Bronchial epithelial cell (primary cell): ENCODE measurements around the gene NUAK2. TPM values are rescaled to one million over a fixed set of nuclear protein-coding genes. Genes with fewer than 3 reads are reported as not detected.

Experiments used
- DNase-seq: peaks from one replicate; pipeline ENCODE4 v3.0.0-alpha.2; 2010; ENCODE audit warnings: low read depth
- FAIRE-seq: peaks from 2 replicates; lab custom pipeline; 2011; peaks lifted over from hg19 to GRCh38; lab: Jason Lieb, UNC
- H3K27me3 ChIP-seq: 2 replicates; pipeline ENCODE4 v1.5.1; 2011; ENCODE audit warnings: low read length; ENCODE audit not compliant: control insufficient read depth, insufficient read depth
- H3K36me3 ChIP-seq: 2 replicates; pipeline ENCODE4 v1.5.1; 2011; ENCODE audit warnings: low read length; ENCODE audit not compliant: control insufficient read depth, insufficient read depth
- H3K4me3 ChIP-seq: 2 replicates; pipeline ENCODE4 v1.5.1; 2011; ENCODE audit warnings: mild to moderate bottlenecking, low read depth, low read length, control low read depth
- total RNA-seq: library from RNA; depleted of rRNA; stranded (reverse); fragments of >200 nt; gene quantifications from 2 replicates; pipeline ENCODE4 v1.2.1, GENCODE V29; 2014
- TF ChIP-seq, protein P1 (sequence below): IDR thresholded peaks from 2 replicates; pipeline ENCODE4 v1.5.1; 2011; ENCODE audit warnings: mild to moderate bottlenecking, moderate library complexity, low read length, control low read depth, inconsistent platforms; ENCODE audit not compliant: insufficient read depth, severe bottlenecking

The NUAK2 gene
- total RNA-seq, 1 donor from 2014 or later: 3.9 TPM

- TF ChIP-seq, protein P1, sequence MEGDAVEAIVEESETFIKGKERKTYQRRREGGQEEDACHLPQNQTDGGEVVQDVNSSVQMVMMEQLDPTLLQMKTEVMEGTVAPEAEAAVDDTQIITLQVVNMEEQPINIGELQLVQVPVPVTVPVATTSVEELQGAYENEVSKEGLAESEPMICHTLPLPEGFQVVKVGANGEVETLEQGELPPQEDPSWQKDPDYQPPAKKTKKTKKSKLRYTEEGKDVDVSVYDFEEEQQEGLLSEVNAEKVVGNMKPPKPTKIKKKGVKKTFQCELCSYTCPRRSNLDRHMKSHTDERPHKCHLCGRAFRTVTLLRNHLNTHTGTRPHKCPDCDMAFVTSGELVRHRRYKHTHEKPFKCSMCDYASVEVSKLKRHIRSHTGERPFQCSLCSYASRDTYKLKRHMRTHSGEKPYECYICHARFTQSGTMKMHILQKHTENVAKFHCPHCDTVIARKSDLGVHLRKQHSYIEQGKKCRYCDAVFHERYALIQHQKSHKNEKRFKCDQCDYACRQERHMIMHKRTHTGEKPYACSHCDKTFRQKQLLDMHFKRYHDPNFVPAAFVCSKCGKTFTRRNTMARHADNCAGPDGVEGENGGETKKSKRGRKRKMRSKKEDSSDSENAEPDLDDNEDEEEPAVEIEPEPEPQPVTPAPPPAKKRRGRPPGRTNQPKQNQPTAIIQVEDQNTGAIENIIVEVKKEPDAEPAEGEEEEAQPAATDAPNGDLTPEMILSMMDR: no peak
Measured at GRCh38 chr1:205287767-205288559, 33.6 kb downstream of the NUAK2 start.

GRCh38 chr1:205287076-205287475, 34.5 kb downstream of the NUAK2 start:
- FAIRE-seq: no peak
- Histone ChIP-seq H3K4me3 (no peak overlapping the region), H3K27me3 (no peaks in the 10 kb centered on the region), H3K36me3 (no peaks in the 10 kb centered on the region)
- TF ChIP-seq, protein P1: no peak
- no peak for DNase-seq

More at GRCh38 chr1:205287767-205288559, 33.6 kb downstream of the NUAK2 start:
- no peak overlapping the region for H3K4me3 ChIP-seq
- DNase-seq (no peak), FAIRE-seq (no peak)
- no peaks in the 10 kb centered on the region for H3K27me3 ChIP-seq
- H3K36me3 ChIP-seq: no peaks in the 10 kb centered on the region

GRCh38 chr1:205286335-205286950, 35.1 kb downstream of the NUAK2 start:
- Histone ChIP-seq H3K27me3 (no peaks in the 10 kb centered on the region), H3K4me3 (no peak overlapping the region), H3K36me3 (no peaks in the 10 kb centered on the region)
- DNase-seq: no peak
- FAIRE-seq: no peak
- TF ChIP-seq, protein P1: no peak

- FAIRE-seq (no peak), DNase-seq (no peak)
- Histone ChIP-seq H3K36me3 (no peaks in the 10 kb centered on the region), H3K27me3 (no peaks in the 10 kb centered on the region), H3K4me3 (no peak overlapping the region)
- TF ChIP-seq, protein P1: no peak
Measured at GRCh38 chr1:205285381-205286101, 36.0 kb downstream of the NUAK2 start.

DNA sequence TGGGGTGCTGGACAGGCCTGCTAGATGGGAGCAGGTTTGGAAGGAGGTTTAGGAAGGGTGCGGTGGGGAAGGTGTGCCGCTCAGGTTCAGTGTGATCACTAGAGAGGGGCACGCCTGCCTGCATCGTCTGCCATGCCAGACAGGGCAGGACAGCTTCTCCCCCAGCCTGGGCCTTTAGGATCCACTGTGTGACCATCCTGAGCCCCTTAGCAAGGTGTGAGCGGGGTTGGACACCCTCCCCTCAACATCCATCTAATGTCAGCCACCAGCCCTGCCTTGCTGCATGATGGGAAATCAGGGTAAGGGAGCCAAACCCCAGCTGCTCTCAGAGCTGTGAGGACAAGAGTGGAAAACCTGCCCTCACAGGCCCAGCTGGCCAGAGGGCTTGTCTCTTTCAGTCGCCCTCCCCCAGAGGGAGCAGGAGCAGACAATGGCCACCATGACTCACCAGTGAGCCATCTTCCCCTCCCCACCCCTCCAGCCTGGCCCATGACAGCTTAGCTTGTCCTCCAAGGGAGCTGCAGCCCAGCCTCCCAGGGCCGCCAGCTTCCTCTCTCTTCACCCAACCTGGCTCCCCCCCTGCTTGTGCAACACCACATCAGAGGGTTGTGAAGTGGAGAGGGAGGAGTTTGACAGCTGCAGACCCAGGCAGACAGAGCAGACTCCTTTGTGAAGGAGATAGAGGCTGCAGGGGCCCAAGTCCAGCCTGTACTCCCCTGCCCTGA, 37.0 kb downstream of the NUAK2 start:
- H3K27me3 ChIP-seq: no peaks in the 10 kb centered on the region
- TF ChIP-seq, protein P1: peak; percentile 14
- no peaks in the 10 kb centered on the region for H3K36me3 ChIP-seq
- H3K4me3 ChIP-seq: no peak overlapping the region
- FAIRE-seq: peak; percentile 79
- peak; percentile 99 for DNase-seq
